Activated B cell treated with CpG ODN at 0.5 μM for 24 hours (primary cell): ENCODE data around the gene RPS27L. TPM values are rescaled to one million over a fixed set of nuclear protein-coding genes. Genes with fewer than 3 reads are reported as not detected.

ENCODE experiments used
- ATAC-seq: fragments of 200-7000 bp; cut with Tn5 transposase; one replicate; pipeline ENCODE4 v1.10.0; 2021; ENCODE audit warnings: low read depth, mild to moderate bottlenecking, moderate library complexity
- CTCF ChIA-PET: fragments of 350-600 bp; sonication (Branson Sonifier 250); formaldehyde crosslinking; loops from one replicate; lab custom pipeline; 2021; ENCODE audit warnings: antibody characterized with exemption; lab: Charles Lee
- POLR2A ChIA-PET: fragments of 350-600 bp; sonication (Branson Sonifier 250); formaldehyde crosslinking; loops from one replicate; lab custom pipeline; 2021; ENCODE audit warnings: antibody characterized with exemption; lab: Charles Lee
- DNase-seq: peaks from one replicate; pipeline ENCODE4 v3.0.0; 2022
- H3K27ac Mint-ChIP-seq: one replicate; pipeline ENCODE4 v1.8.0; 2020; ENCODE audit warnings: mixed read lengths
- H3K27me3 Mint-ChIP-seq: one replicate; pipeline ENCODE4 v1.8.0; 2021; ENCODE audit warnings: mixed read lengths
- H3K36me3 Mint-ChIP-seq: one replicate; pipeline ENCODE4 v1.8.0; 2021; ENCODE audit warnings: low read depth, mixed read lengths
- H3K4me1 Mint-ChIP-seq: one replicate; pipeline ENCODE4 v1.8.0; 2021; ENCODE audit warnings: mixed read lengths
- H3K4me3 Mint-ChIP-seq: one replicate; pipeline ENCODE4 v1.8.0; 2020; ENCODE audit warnings: mild to moderate bottlenecking, mixed read lengths
- H3K9me3 Mint-ChIP-seq: one replicate; pipeline ENCODE4 v1.8.0; 2020; ENCODE audit warnings: mixed read lengths
- intact Hi-C: fragments of 100-400 bp; cut with micrococcal nuclease; formaldehyde crosslinking; loops from one replicate; pipeline ENCODE4 v1.15.1; 2024
- total RNA-seq: library from RNA; stranded (reverse); gene quantifications from 2 replicates; pipeline ENCODE4 v1.2.3, GENCODE V29; 2022
- TF ChIP-seq, protein P1 (sequence below): fragments of 200-600 bp; IDR thresholded peaks from one replicate; pipeline ENCODE4 v1.8.0; 2022; ENCODE audit warnings: antibody characterized with exemption, mild to moderate bottlenecking

Gene RPS27L
- total RNA-seq, 1 donor from 2014 or later: 70.8 TPM

DNA sequence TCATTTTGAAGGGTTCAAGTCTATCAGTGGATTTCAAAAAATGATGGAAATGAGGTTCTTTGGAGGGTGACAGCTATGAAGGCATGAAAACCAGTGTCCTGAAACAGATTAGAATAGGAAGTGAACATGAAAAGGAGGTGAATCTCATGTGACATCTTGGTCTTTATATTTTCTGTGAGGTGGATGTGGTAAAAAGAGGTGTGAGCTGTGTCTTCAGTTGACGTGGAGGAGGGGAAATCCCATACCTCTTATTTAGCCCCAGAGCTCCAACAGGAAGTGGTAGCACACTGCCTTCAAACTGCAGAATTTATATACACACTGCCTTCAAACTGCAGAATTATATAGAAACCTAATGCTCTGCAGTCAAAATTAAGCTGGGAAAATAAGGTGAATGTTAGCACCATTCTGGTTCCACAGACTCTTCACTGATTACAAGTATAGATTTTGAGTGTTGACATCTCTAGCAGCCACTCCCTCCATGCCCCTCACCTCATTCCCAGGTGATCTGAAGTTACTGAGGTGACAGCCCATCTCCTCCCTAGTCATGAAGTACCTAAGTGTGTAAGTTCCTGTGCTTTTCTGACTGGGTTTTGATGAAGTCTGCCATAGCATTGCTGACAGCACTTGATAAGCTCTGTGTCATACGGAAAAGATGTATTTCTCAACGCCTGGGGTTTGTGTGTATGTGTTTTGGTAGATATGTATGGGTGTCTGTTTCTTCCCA is 34.8 kb upstream of the RPS27L start:
- Mint-ChIP-seq H3K27me3 (no peaks in the 10 kb centered on the region), H3K36me3 (peaks cover 22% of the 10 kb centered on the region), H3K27ac (peak overlapping the region; percentile 95), H3K9me3 (no peaks in the 10 kb centered on the region), H3K4me1 (peaks cover 80% of the 10 kb centered on the region), H3K4me3 (peak overlapping the region; percentile 96)
- DNase-seq: no peak
- TF ChIP-seq, protein P1, sequence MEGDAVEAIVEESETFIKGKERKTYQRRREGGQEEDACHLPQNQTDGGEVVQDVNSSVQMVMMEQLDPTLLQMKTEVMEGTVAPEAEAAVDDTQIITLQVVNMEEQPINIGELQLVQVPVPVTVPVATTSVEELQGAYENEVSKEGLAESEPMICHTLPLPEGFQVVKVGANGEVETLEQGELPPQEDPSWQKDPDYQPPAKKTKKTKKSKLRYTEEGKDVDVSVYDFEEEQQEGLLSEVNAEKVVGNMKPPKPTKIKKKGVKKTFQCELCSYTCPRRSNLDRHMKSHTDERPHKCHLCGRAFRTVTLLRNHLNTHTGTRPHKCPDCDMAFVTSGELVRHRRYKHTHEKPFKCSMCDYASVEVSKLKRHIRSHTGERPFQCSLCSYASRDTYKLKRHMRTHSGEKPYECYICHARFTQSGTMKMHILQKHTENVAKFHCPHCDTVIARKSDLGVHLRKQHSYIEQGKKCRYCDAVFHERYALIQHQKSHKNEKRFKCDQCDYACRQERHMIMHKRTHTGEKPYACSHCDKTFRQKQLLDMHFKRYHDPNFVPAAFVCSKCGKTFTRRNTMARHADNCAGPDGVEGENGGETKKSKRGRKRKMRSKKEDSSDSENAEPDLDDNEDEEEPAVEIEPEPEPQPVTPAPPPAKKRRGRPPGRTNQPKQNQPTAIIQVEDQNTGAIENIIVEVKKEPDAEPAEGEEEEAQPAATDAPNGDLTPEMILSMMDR: no peak
- POLR2A ChIA-PET: interaction anchor here (0.5 to 4.7 kb wide), 16 partner anchors 8 to 1861 kb away, joined by 3 to 37 read pairs (median 6); partner anchors contain the start of genes APH1B, CIAO2A, LACTB and RPS27L
- peak; percentile 54 for ATAC-seq
- intact Hi-C loops: loop anchor here (1.0 to 10.0 kb wide), 5 partner anchors 11 to 1703 kb away; no protein-coding TSS in a partner anchor
- CTCF ChIA-PET: interaction anchor here (0.9 to 1.7 kb wide), 5 partner anchors 10 to 97 kb away, joined by 3 to 4 read pairs (median 3); partner anchors contain the start of gene RPS27L

DNA sequence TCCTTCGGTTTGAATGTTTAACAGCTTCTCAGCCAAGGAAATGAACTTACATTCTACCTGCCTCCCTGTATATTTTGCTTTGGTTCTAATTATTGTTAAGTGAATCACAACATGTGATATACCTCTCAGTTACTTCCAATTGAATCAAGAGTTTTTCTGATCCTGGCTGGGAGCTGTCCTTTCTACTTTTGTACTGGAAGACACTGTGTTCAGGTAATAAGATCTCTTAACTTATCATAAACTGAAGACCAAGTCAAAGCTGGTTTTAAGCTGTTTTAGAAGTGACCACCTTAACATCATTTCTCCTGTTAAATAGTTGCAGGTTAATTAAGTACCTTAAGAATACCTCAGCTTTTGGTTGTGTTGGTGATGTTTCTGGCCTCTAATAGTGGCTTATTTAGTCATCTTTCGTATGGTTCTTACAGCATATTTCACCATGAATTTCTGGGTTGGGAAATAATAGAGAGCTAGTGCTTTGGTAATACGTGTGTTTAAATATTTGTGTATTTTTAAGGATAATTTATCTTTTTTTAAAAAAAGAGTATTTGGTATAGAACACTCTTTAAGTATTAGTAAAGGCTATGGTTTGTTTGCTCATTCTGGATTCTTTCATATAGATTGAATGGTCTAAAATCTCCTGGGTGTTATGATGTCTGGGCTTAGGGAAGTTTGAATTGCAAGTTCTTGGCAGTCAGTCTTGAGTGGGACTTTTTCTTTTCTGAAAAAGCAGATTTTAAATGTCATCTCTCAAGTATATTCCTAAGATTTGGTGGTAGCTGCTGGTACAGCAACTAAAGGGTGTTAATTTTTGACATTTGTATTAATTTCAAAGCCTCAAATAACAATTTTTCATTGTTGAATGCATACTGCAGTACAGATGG is 33.7 kb upstream of the RPS27L start:
- intact Hi-C loops: loop anchor here (5.0 to 10.0 kb wide), 2 partner anchors 41 to 1704 kb away; no protein-coding TSS in a partner anchor
- peaks cover 22% of the 10 kb centered on the region for H3K36me3 Mint-ChIP-seq
- TF ChIP-seq, protein P1: no peak

DNA sequence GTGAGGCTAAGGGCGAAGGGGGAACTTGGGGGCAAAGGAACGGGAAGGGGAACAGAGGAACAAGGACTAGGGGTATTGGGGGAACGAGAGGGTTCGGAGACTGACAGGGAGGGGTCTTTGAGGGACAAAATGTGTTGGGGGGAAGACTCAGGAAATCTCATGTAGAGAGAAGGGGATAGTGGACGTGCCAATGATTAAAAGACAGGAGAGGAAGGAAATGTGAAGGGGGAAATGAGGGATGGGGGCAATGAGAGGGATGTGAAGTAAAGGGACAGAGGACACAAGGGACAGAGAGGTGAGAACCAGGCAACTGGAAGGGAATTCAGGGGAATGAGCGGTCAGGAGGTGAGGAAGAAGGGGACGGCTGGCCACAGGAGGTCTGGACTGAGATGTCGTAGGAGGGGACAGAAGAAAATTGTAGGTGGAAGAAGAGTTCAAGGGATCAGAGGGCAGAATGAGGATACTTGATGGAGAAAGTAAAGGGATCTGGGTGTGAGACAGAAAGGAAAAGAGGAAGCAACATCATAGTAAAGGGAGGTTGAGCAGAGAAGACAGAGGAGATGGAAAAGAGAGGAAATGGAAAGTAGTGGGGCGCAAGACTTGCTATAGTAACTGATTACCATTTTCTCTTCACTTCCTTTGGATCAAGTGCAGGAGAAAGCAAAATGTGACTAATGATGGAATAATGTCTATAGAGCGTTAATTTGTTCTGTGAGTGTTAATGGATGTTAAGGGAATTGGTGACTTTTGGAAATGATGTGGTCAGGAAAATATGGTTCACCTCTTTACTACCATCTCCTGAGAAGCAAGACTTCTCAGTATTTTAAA is 32.9 kb upstream of the RPS27L start:
- H3K9me3 Mint-ChIP-seq: no peaks in the 10 kb centered on the region
- intact Hi-C loops: loop anchor here (1.0 to 10.0 kb wide), 8 partner anchors 33 to 1705 kb away; partner anchors contain the start of genes APH1B, LACTB, RPS27L and USP3
- ChIA-PET POLR2A (interaction anchor here (0.8 to 4.7 kb wide), 11 partner anchors 14 to 903 kb away, joined by 4 to 37 read pairs (median 10); partner anchors contain the start of genes APH1B, CIAO2A, LACTB and RPS27L), CTCF (interaction anchor here (1.7 kb wide), 1 partner anchor 42 kb away, joined by 4 read pairs; no protein-coding TSS in a partner anchor)
- ATAC-seq (peak; percentile 1), DNase-seq (no peak)
- peak overlapping the region; percentile 95 for H3K27ac Mint-ChIP-seq
- H3K27me3 Mint-ChIP-seq: no peaks in the 10 kb centered on the region
- peaks cover 22% of the 10 kb centered on the region for H3K36me3 Mint-ChIP-seq
- peak overlapping the region; percentile 96 for H3K4me3 Mint-ChIP-seq
- TF ChIP-seq, protein P1: no peak
- peaks cover 67% of the 10 kb centered on the region for H3K4me1 Mint-ChIP-seq

More for the DNA sequence above, 33.7 kb upstream of the RPS27L start:
- Mint-ChIP-seq H3K4me1 (peaks cover 75% of the 10 kb centered on the region), H3K4me3 (peak overlapping the region; percentile 96), H3K27ac (peak overlapping the region; percentile 95), H3K9me3 (no peaks in the 10 kb centered on the region), H3K27me3 (no peaks in the 10 kb centered on the region)
- CTCF ChIA-PET: interaction anchor here (0.9 to 1.7 kb wide), 5 partner anchors 11 to 143 kb away, joined by 3 to 4 read pairs (median 4); partner anchors contain the start of gene RPS27L
- ATAC-seq: no peak
- POLR2A ChIA-PET: interaction anchor here (0.5 to 4.7 kb wide), 14 partner anchors 9 to 1862 kb away, joined by 3 to 37 read pairs (median 6); partner anchors contain the start of genes APH1B, CIAO2A, LACTB and RPS27L
- DNase-seq: no peak
